Measurements from ENCODE around the gene TEKTIP1.

TEKTIP1 gene

DNA sequence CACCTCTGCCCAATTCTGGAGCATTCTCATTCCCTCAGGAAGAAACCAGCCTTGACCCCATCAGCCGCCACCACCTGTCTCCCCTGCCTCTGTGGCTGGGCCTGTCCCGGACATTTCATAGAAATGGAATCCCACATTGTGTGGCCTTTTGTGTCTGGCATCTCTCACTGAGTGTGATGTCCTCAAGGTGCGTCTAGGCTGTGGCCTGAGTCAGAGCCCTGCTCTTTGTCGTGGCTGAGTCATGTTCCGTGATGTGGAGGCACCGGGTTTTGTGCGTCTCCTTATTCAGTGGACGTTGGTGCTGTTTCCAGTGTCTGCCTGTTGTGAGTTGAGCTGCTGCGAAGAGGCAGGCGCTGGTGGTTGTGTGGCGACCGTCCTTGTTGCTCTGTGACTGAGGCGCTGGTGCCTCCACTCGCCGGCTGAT is 29.4 kb upstream of the TEKTIP1 start:
- peaks cover 19% of the 10 kb centered on the region for H3K4me1 ChIP-seq (ENCODE audit: low read depth, poor library complexity, severe bottlenecking)
- no peaks in the 10 kb centered on the region for H3K27me3 ChIP-seq (ENCODE audit: insufficient read depth, low read depth)
- no peak overlapping the region for H3K4me3 ChIP-seq (IDR thresholded peaks at IDR 0.05; ENCODE audit: insufficient read depth, low read depth, low read length)
- peaks cover 37% of the 10 kb centered on the region for H3K79me2 ChIP-seq (ENCODE audit: insufficient read depth, low read depth)
- H3K4me2 ChIP-seq, result no peak overlapping the region
- H4K20me1 ChIP-seq (ENCODE audit: insufficient read depth), result no peaks in the 10 kb centered on the region
- no peak overlapping the region for H3K9ac ChIP-seq
- no peak overlapping the region for H3K27ac ChIP-seq
- TF ChIP-seq, protein P1, sequence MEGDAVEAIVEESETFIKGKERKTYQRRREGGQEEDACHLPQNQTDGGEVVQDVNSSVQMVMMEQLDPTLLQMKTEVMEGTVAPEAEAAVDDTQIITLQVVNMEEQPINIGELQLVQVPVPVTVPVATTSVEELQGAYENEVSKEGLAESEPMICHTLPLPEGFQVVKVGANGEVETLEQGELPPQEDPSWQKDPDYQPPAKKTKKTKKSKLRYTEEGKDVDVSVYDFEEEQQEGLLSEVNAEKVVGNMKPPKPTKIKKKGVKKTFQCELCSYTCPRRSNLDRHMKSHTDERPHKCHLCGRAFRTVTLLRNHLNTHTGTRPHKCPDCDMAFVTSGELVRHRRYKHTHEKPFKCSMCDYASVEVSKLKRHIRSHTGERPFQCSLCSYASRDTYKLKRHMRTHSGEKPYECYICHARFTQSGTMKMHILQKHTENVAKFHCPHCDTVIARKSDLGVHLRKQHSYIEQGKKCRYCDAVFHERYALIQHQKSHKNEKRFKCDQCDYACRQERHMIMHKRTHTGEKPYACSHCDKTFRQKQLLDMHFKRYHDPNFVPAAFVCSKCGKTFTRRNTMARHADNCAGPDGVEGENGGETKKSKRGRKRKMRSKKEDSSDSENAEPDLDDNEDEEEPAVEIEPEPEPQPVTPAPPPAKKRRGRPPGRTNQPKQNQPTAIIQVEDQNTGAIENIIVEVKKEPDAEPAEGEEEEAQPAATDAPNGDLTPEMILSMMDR (conservative IDR thresholded peaks at IDR 0.05; ENCODE audit: low read depth, low read length), result no peak
- H2AFZ ChIP-seq (ENCODE audit: low read depth), result no peak overlapping the region
- H3K36me3 ChIP-seq (ENCODE audit: insufficient read depth), result no peaks in the 10 kb centered on the region

GRCh38 chr19:3510727-3511126 is 28.2 kb upstream of the TEKTIP1 start:
- Histone ChIP-seq H3K4me1 (ENCODE audit: low read depth, poor library complexity, severe bottlenecking) (peaks cover 8% of the 10 kb centered on the region), H3K4me2 (no peak overlapping the region), H4K20me1 (ENCODE audit: insufficient read depth) (no peaks in the 10 kb centered on the region), H3K27ac (no peak overlapping the region), H3K36me3 (ENCODE audit: insufficient read depth) (no peaks in the 10 kb centered on the region), H3K27me3 (ENCODE audit: insufficient read depth, low read depth) (no peaks in the 10 kb centered on the region), H3K9ac (no peak overlapping the region), H3K79me2 (ENCODE audit: insufficient read depth, low read depth) (peaks cover 42% of the 10 kb centered on the region), H3K4me3 (IDR thresholded peaks at IDR 0.05; ENCODE audit: insufficient read depth, low read depth, low read length) (no peak overlapping the region), H2AFZ (ENCODE audit: low read depth) (no peak overlapping the region)
- TF ChIP-seq, protein P1 (conservative IDR thresholded peaks at IDR 0.05; ENCODE audit: low read depth, low read length), result no peak

GRCh38 chr19:3511506-3512251 is 27.3 kb upstream of the TEKTIP1 start:
- H3K4me3 ChIP-seq (IDR thresholded peaks at IDR 0.05; ENCODE audit: insufficient read depth, low read depth, low read length), result no peak overlapping the region
- H4K20me1 ChIP-seq (ENCODE audit: insufficient read depth), result no peaks in the 10 kb centered on the region
- peaks cover 12% of the 10 kb centered on the region for H3K4me1 ChIP-seq (ENCODE audit: low read depth, poor library complexity, severe bottlenecking)
- no peak overlapping the region for H2AFZ ChIP-seq (ENCODE audit: low read depth)
- TF ChIP-seq, protein P1 (conservative IDR thresholded peaks at IDR 0.05; ENCODE audit: low read depth, low read length), result no peak
- no peaks in the 10 kb centered on the region for H3K36me3 ChIP-seq (ENCODE audit: insufficient read depth)
- H3K79me2 ChIP-seq (ENCODE audit: insufficient read depth, low read depth), result peaks cover 43% of the 10 kb centered on the region
- H3K27me3 ChIP-seq (ENCODE audit: insufficient read depth, low read depth), result no peaks in the 10 kb centered on the region
- no peak overlapping the region for H3K4me2 ChIP-seq
- no peak overlapping the region for H3K9ac ChIP-seq
- H3K27ac ChIP-seq, result no peak overlapping the region

GRCh38 chr19:3512562-3513228 is 26.3 kb upstream of the TEKTIP1 start:
- Histone ChIP-seq H3K4me1 (ENCODE audit: low read depth, poor library complexity, severe bottlenecking) (peaks cover 16% of the 10 kb centered on the region), H3K27me3 (ENCODE audit: insufficient read depth, low read depth) (no peaks in the 10 kb centered on the region), H3K36me3 (ENCODE audit: insufficient read depth) (no peaks in the 10 kb centered on the region), H3K79me2 (ENCODE audit: insufficient read depth, low read depth) (peaks cover 44% of the 10 kb centered on the region), H4K20me1 (ENCODE audit: insufficient read depth) (no peaks in the 10 kb centered on the region), H3K27ac (no peak overlapping the region), H3K4me2 (no peak overlapping the region), H3K4me3 (IDR thresholded peaks at IDR 0.05; ENCODE audit: insufficient read depth, low read depth, low read length) (no peak overlapping the region), H2AFZ (ENCODE audit: low read depth) (no peak overlapping the region), H3K9ac (no peak overlapping the region)
- TF ChIP-seq, protein P1 (conservative IDR thresholded peaks at IDR 0.05; ENCODE audit: low read depth, low read length), result no peak
